GM21717 (cell line): ENCODE measurements around the gene DPY19L1.
"Not testable (repeated sequence)": the region's sequence is repeated elsewhere in the genome, so short reads cannot be mapped to it uniquely, and the experiment has no call there.

ENCODE experiments used
- ATAC-seq: cut with Tn5 transposase; IDR thresholded peaks from one replicate; pipeline ENCODE4 v1.9.1; 2021; ENCODE audit warnings: mild to moderate bottlenecking, moderate library complexity; ENCODE audit not compliant: unreplicated experiment

Gene DPY19L1

GRCh38 chr7:34928052-34928451 is 109.2 kb downstream of the DPY19L1 start:
- ATAC-seq: peak; percentile 85

GRCh38 chr7:34920470-34920869 is 116.8 kb downstream of the DPY19L1 start:
- not testable (repeated sequence) for ATAC-seq

DNA sequence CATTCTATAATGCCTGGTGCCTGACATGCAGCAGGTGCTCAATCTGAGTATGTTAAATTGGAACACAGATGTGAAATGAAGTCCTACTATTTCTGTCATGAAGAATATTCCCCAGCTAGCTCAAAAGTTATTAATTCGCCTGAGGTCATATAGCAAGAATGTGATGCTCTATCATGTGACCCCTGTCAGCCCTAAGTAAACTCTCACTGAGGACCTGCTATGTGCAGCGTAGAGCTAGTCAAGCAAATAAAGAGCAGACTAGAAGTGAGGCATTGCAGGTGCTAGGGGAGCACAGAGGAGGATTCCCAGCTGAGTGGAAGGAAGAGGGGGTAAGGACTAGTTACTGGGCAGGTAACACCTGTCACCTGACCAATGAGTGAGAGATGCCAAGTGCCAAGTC is 118.2 kb downstream of the DPY19L1 start:
- ATAC-seq: not testable (repeated sequence)

- not testable (repeated sequence) for ATAC-seq
Observed at GRCh38 chr7:34918198-34918861, 119.0 kb downstream of the DPY19L1 start.

GRCh38 chr7:34917515-34917914 is 119.8 kb downstream of the DPY19L1 start:
- not testable (repeated sequence) for ATAC-seq

GRCh38 chr7:34916267-34916666 is 121.0 kb downstream of the DPY19L1 start:
- no peak for ATAC-seq

- ATAC-seq: no peak
Observed at GRCh38 chr7:34912236-34912635, 125.0 kb downstream of the DPY19L1 start.

DNA sequence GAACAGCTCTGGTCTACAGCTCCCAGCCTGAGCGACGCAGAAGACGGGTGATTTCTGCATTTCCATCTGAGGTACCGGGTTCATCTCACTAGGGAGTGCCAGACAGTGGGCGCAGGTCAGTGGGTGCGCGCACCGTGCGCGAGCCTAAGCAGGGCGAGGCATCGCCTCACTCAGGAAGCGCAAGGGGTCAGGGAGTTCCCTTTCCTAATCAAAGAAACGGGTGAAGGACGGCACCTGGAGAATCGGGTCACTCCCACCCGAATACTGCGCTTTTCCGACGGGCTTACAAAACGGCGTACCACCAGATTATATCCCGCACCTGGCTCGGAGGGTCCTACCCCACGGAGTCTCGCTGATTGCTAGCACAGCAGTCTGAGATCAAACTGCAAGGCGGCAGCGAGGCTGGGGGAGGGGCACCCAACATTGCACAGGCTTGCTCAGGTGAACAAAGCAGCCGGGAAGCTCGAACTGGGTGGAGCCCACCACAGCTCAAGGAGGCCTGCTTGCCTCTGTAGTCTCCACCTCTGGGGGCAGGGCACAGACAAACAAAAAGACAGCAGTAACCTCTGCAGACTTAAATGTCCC is 130.9 kb downstream of the DPY19L1 start:
- ATAC-seq: not testable (repeated sequence)

DNA sequence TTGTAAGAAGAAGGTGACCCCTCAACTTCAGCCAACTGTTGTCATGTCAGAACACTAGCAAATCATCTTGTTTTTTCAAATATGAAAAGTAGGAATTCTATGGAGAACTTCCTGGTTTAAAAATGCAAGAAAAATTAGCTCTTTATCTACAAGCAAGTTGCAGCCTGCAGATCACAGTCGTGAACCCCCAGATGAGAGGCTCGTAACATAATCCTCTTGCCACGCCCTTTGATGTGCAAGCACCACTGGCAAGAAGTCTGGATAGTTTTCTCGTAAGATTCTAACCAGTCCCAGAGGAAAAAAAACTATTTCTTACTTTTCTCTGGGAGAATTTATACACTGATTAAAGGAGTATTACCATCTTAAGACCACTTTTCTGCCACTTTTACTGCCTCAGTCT is 132.3 kb downstream of the DPY19L1 start:
- no peak for ATAC-seq

GRCh38 chr7:34903921-34904320 is 133.4 kb downstream of the DPY19L1 start:
- not testable (repeated sequence) for ATAC-seq

DNA sequence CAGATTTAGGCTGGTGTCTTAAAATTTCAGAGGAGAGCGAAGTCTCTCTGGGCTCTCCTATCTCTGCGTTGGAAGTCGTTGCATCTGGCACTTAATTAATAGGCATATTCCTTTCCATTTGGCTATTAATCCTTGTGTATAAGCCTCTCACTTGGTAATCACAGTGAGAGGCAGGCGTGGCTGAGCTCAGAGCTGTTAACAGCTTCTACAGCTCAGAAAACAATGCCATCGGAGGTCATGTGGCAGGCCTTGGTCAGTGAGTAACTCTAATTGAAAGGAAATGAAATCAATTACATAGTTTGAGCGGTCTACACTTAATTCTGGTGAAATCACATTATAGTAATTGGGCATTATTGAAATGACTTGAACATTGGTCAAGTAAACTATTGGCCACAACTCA is 135.1 kb downstream of the DPY19L1 start:
- ATAC-seq: no peak

- ATAC-seq: peak; percentile 56
Observed at GRCh38 chr7:34900891-34901513, 136.3 kb downstream of the DPY19L1 start.

GRCh38 chr7:34895202-34895601 is 142.1 kb downstream of the DPY19L1 start:
- no peak for ATAC-seq

DNA sequence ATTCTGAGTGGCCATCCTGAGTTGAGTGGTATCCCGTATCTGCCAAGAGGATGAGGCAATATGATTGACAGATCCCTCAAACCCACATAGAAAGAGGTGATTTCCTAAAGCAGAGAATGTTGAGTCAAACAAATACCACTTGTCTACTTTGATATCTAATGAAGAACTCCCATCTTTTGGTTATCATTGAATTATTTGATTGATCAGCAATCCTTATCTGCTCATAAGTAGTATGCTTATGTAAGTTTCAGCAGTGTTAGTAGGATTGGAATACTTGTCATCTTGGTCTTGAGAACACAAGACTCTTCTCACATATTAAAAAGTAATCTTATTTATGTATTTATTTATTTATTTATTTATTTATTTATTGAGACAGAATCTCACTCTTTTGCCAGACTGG is 147.3 kb downstream of the DPY19L1 start:
- no peak for ATAC-seq

DNA sequence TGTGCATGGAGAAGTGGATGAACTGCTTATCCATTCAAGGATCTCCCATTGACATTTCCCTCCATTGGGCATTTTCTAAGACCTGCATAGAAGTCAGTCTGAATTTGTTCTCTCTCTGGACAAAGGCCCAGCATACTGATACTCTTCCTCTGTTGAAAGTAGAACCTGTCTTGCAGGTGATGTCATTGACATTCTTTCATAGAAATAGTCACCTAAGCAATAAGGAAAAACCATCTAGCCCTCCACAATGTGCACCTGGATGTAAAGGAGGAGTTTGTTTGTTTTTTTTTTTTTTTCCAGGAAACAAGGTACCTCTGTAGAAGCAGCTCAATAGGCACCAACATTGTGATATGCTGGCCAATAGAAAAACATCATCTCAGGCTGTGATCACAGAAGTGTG is 150.4 kb downstream of the DPY19L1 start:
- ATAC-seq: no peak

- not testable (repeated sequence) for ATAC-seq
Observed at GRCh38 chr7:34883855-34884254, 153.4 kb downstream of the DPY19L1 start.

GRCh38 chr7:34879871-34880270 is 157.4 kb downstream of the DPY19L1 start:
- ATAC-seq: no peak

DNA sequence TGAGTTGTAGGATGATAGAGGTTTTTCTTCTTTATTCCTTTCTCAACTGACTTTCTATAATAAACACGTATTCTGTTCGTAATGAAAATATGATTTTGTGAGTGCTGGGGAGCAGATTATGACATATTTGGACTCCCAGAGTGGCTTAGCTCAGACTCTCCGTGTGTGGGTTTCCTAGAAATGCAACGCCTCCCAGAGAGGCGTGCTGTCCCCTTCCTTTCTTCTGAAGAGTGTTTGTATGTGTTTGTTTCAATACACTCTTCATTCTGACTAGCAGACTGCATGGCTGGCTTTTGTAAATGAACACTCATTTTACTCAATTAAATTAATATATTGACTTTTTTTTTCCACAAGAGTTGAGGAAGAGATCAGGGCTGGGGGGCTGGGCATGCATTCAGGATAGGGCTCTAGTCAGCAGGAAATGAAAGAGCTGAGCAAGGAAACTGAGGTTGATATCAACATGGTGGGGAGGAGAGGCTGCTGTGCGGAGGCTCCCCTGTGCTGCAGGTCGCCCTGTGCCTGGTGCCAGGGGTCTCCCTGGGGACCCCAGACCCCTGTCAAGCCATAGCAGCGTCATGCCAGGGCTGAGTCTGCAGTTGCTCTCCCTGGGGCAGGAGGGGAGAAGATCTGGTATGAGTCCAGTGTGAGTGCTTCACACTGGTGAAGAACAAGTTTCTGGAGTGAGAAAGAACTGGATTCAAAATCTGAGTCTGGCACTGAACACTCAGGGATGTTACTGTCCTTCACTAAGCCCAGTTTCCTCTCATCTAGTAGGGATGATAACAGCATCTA is 158.1 kb downstream of the DPY19L1 start:
- ATAC-seq: not testable (repeated sequence)
